Measurements from ENCODE around the gene ZCWPW1.

Gene ZCWPW1

GRCh38 chr7:100428199-100428966 lies at the start of gene ZCWPW1:
ZCWPW1 (minus strand) TSS chr7:100428703; CDS start chr7:100420649, 8,054 bp downstream.
- peak; percentile 96 for DNase-seq

GRCh38 chr7:100477871-100478267 lies 49.4 kb upstream of the ZCWPW1 start:
- DNase-seq = no peak

GRCh38 chr7:100476903-100477870 lies 48.7 kb upstream of the ZCWPW1 start:
- peak; percentile 53 for DNase-seq

- DNase-seq = no peak
Observed at GRCh38 chr7:100476101-100476780, 47.7 kb upstream of the ZCWPW1 start.

DNA sequence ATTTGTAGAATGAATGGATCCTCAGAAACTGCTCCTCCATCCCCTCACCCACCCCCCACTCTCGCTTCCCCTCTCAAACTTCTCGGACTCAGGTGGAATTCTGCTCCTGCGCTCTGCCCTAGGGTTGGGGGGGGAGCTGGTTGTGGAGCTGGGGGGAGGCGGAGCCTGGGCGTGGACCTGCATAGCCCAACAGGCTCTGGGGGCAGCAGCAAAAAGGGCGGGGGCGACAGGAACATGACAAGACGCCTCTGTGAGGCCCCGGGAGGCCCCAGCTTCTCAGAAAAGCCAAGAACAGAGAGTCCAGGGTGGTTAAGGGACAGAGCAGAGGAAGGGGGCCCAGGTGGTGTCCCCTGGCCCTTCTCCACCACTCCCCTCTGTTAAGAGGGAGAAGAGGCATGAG lies 47.0 kb upstream of the ZCWPW1 start:
- no peak for DNase-seq

DNA sequence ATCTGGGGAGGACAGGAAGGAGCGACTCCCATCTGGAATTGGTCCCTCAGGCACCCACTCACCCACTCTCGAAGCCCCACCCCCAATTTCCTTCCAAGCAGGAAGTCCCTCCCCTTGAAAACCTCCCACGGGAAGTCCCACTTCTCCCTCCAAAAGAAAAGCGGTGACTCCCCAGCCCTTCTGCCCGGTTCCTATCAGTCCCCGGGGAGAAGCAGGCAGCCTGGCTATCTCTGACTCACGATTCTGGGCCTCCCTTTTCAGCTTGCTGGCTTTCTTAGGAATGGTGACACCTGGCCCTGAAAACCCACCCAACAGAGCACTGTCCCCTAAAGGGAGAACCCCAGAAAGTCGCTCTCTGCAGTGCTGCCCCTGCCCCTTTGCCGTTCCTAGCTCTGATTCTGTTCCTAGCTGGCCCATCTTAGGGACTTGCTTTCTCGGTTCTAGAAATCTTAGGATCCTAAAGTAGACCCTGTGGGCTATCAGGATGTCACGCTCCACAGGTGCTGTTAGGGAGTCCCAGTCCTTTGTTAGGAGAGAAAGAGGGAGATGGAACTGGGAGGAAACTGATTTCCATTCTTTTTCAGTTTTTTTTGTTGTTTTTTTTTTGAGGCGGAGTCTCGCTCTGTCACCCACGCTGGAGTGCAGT lies 44.5 kb upstream of the ZCWPW1 start:
- DNase-seq = peak; percentile 36

GRCh38 chr7:100472121-100472851 lies 43.8 kb upstream of the ZCWPW1 start:
- no peak for DNase-seq

- DNase-seq = no peak
Observed at GRCh38 chr7:100471021-100471420, 42.5 kb upstream of the ZCWPW1 start.

DNA sequence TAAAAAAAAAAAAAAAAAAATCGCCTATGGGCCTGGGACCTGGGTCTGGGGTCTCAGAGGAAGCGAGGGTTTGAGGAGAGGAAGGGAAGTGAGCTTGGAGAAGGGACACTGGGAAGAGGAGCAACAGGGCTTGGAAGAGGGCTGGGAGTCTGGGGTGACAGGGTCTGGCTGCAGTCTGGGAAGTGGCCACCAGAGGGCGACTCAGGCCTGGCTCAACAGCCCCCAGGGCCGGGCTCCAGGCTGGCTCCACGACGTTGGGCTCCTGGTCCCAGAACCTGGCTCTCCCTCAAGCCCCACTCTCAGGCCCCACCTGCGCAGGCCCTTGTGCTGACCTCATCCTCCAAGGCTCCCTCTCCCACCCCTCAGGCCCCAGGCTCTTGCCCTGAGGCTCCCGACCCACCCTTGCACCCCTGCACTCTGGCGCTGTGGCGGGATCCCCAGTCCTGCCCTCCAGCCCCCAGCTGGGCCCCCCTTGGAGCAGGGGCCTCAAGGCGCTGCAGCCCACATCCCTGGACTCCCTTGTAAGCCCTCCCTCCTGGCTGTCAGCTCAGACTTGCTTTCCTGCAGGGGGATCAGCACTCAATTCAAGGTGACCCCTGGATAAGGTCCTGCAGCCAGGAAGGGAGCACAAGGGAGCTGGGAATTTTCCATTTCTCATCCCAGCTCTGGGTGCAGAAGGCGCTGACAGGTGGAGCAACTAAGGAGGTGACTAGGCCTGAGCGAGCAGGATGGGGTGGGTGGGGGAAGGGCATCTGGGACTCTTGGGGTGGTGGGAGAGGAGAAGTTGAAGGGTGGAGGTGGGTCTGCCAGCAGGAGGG lies 40.9 kb upstream of the ZCWPW1 start:
- DNase-seq = peak; percentile 88

- no peak for DNase-seq
Observed at GRCh38 chr7:100467638-100468373, 39.3 kb upstream of the ZCWPW1 start.

DNA sequence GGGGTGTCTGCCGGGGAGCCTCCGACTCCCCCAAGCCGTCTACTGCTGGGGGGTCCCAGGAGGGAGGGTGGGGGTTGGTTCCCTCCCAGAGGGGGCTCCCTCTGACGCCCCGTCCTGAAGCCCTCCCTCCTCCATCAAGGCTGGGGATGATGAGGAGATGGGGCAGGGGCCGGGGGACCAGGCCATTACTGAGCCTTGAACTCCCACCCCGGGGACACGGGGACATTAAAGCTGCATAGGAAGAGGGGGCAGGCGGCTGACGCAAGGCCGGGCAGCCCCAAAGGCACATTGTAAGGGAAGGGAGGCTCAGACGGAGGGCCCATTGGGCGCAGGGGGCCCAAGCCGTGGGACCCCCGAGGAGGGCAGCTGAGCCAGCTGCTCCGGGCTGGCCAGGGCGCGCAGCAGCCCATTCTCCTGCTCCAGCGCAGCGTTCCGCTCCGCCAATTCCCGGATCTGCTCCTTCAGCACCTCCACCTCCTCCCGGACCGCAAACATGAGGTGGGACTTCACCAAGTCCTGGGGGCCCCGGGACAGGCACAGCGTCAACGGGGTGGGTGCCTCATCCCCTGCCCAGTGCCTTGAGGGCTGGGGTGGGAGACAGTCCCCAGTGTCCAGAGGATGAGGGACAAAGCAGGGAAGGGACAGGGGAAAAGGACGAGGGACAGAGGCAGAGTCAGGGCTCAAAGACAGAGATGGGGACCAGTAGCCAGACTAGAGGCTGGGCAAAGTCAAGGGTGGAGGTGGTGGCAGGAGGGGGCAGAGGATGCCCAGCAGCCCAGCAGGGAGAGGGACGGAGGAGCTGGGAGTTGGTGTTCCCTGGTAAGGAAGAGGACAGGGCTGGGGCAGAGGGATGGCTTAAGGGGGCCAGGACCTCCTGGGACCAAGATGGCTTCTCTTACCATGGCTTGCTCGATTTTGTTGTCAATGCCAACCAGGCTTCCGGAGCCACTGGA lies 38.4 kb upstream of the ZCWPW1 start:
- no peak for DNase-seq

- no peak for DNase-seq
Observed at GRCh38 chr7:100465702-100466311, 37.3 kb upstream of the ZCWPW1 start.

DNA sequence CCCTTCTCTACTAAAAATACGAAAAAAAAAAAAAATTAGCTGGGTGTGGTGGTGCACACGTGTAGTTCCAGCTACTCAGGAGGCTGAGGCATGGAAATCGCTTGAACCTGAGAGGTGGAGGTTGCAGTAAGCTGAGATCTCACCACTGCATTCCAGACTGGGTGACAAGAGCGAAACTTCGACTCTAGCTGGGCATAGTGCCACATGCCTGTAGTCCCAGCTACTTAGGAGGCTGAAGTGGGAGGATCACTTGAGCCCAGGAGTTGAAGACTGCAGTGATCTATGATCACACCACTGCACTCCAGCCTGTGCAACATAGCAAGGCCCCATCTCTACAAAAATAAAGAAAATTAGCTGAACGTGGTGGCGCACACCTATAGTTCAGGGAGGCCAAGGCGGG lies 36.8 kb upstream of the ZCWPW1 start:
- DNase-seq = no peak

DNA sequence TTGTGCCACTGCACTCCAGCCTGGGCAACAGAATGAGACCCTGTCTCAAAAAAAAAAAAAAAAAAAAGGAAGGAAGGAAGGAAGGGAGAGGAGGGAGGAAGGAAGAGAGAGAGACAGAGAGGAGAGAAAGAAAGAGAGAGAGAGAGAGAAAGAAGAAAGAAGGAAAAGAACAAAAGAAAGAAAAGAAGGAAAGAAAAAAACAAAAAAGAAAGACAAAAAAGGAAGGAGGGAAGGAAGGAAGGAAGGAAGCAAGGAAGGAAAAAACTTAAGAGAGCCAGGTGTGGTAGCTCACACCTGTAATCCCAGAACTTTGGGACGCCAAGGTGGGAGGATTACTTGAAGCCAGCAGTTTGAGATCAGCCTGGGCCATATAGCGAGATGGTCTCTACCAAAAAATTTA lies 36.3 kb upstream of the ZCWPW1 start:
- DNase-seq = no peak

GRCh38 chr7:100464210-100464660 lies 35.7 kb upstream of the ZCWPW1 start, which contains the start of gene SPACDR:
SPACDR (minus strand) TSS chr7:100464260; CDS start chr7:100464025, 235 bp downstream.
- DNase-seq = no peak

- DNase-seq = no peak
Observed at GRCh38 chr7:100457033-100457432, 28.5 kb upstream of the ZCWPW1 start.

DNA sequence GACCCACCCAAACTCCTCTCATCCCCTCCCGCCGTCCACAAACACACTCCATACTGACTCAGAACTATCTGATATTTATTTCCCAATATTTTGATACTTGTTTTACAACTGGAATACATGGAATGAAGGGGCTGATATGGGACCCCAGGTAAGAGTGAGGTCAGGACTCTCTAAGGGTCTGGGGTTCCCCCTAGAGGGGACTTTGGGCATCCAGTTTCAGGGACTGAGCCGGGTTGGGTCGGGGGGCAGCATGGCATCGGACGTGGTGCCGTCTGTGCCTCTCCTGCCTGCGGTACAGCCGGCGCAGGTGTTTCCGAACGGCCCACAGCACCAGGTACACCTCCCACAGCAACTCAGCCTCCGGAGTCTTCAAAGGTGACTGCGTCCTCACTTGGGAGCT lies 28.1 kb upstream of the ZCWPW1 start:
- no peak for DNase-seq

DNA sequence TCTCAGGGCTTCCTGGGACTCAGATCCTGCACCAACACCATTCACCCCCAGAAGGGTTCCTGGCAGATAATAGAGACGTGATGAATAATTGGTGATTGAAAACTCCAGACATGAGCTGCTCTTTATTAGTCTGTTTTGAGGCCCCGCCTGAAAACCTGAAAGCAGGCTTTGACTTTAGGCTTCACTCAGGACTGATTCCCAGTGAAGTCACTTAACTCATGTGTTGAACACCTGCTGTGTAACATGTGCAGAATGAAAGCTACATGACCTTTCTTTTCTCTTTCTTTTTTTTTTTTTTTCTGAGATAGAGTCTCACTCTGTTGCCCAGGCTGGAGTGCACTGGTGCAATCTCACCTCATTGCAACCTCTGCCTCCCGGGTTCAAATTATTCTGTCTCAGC lies 26.7 kb upstream of the ZCWPW1 start:
- no peak for DNase-seq

Measured in CD4-positive, alpha-beta T cell treated with Interleukin-6 for 4 hours (primary cell).